ENCODE results near the gene PYGO2. TPM values are rescaled to one million over a fixed set of nuclear protein-coding genes. Genes with fewer than 3 reads are reported as not detected.
A peak's percentile ranks its signal among the peaks of the same experiment; 100 is the strongest.
"Not testable (repeated sequence)": the region's sequence is repeated elsewhere in the genome, so short reads cannot be mapped to it uniquely, and the experiment has no call there.

PYGO2 gene
- total RNA-seq, 4 donors from 2014 or later: 19.1 to 40.1 (median 25.7) TPM

GRCh38 chr1:154996966-154997701 is 35.6 kb upstream of the PYGO2 start:
- H3K9me3 ChIP-seq: no peaks in the 10 kb centered on the region
- peaks cover 0 to 12% of the 10 kb centered on the region in 2 donors for H3K36me3 ChIP-seq
- ATAC-seq: no peak
- H3K27me3 ChIP-seq: no peaks in the 10 kb centered on the region
- no peak overlapping the region for H3K4me3 ChIP-seq
- no peak overlapping the region for H3K27ac ChIP-seq
- WGBS, 2 donors (ENCODE audit: low coverage in 1 of 2): 93 to 96% methylated on average over 4 to 9 of the region's 15 CpGs
- H3K4me1 ChIP-seq: peaks cover 3 to 37% (median 13%) of the 10 kb centered on the region in 3 donors
- TF ChIP-seq CTCF (IDR thresholded peaks at IDR 0.05) (no peak), POLR2A (IDR thresholded peaks at IDR 0.05) (no peak), EP300 (IDR thresholded peaks at IDR 0.05) (no peak), POLR2AphosphoS5 (IDR thresholded peaks at IDR 0.05) (no peak)

- H3K4me3 ChIP-seq, H3K27ac ChIP-seq, H3K9me3 ChIP-seq, H3K27me3 ChIP-seq: not testable (repeated sequence)
- 17 to 52% methylated on average over 4 to 10 of the region's 13 CpGs for WGBS, 2 donors (ENCODE audit: low coverage in 1 of 2)
- Histone ChIP-seq H3K4me1 (peaks cover 3 to 37% (median 13%) of the 10 kb centered on the region in 3 donors), H3K36me3 (peaks cover 0 to 27% of the 10 kb centered on the region in 2 donors)
- TF ChIP-seq CTCF (IDR thresholded peaks at IDR 0.05): peak in 3 of 4 experiments; percentile 9 to 45 (median 36)
- ATAC-seq: peak; percentile 19
These were observed 33.9 kb upstream of the PYGO2 start for GRCh38 chr1:154995301-154995983.

GRCh38 chr1:154994591-154994990 is 33.0 kb upstream of the PYGO2 start:
- H3K36me3 ChIP-seq: peaks cover 0 to 36% of the 10 kb centered on the region in 2 donors
- peaks cover 2 to 29% (median 8%) of the 10 kb centered on the region in 3 donors for H3K4me1 ChIP-seq
- ATAC-seq: no peak
- no peak for TF ChIP-seq EP300 (IDR thresholded peaks at IDR 0.05)
- no peak for TF ChIP-seq CTCF (IDR thresholded peaks at IDR 0.05)
- TF ChIP-seq POLR2AphosphoS5 (IDR thresholded peaks at IDR 0.05): no peak
- TF ChIP-seq POLR2A (IDR thresholded peaks at IDR 0.05): no peak
- no peaks in the 10 kb centered on the region for H3K27me3 ChIP-seq
- no peak overlapping the region for H3K27ac ChIP-seq
- 60 to 73% methylated on average over 2 to 3 of the region's 3 CpGs for WGBS, 2 donors (ENCODE audit: low coverage in 1 of 2)
- H3K4me3 ChIP-seq: no peak overlapping the region
- H3K9me3 ChIP-seq: no peaks in the 10 kb centered on the region

- ATAC-seq: no peak
- peaks cover 0 to 39% of the 10 kb centered on the region in 2 donors for H3K36me3 ChIP-seq
- H3K4me1 ChIP-seq: peaks cover 0 to 29% (median 4%) of the 10 kb centered on the region in 3 donors
- no peaks in the 10 kb centered on the region for H3K9me3 ChIP-seq
- TF ChIP-seq POLR2A (IDR thresholded peaks at IDR 0.05) (no peak), EP300 (IDR thresholded peaks at IDR 0.05) (no peak), CTCF (IDR thresholded peaks at IDR 0.05) (no peak), POLR2AphosphoS5 (IDR thresholded peaks at IDR 0.05) (no peak)
- H3K4me3 ChIP-seq: no peak overlapping the region
- WGBS, 2 donors (ENCODE audit: low coverage in 1 of 2): 67 to 70% methylated on average over 1 of the region's 1 CpG
- no peak overlapping the region for H3K27ac ChIP-seq
- no peaks in the 10 kb centered on the region for H3K27me3 ChIP-seq
These were observed 32.6 kb upstream of the PYGO2 start for GRCh38 chr1:154994269-154994587.

All from gastroesophageal sphincter (tissue), 4 donors.